DMS 273 (cell line): ENCODE results near the gene PIPOX.

Experiments used
- DNase-seq: peaks from one replicate; lab custom pipeline; 2025; ENCODE audit not compliant: unreplicated experiment; lab: John Stamatoyannopoulos, UW

The PIPOX gene

GRCh38 chr17:29045734-29046472 lies 3.0 kb downstream of the PIPOX start:
- DNase-seq: no peak

GRCh38 chr17:29046473-29046839 lies 3.5 kb downstream of the PIPOX start:
- DNase-seq: no peak

GRCh38 chr17:29048440-29049368 lies 5.8 kb downstream of the PIPOX start:
- DNase-seq: peak; percentile 59

- DNase-seq: no peak
These were observed 6.7 kb downstream of the PIPOX start for GRCh38 chr17:29049541-29050145.

DNA sequence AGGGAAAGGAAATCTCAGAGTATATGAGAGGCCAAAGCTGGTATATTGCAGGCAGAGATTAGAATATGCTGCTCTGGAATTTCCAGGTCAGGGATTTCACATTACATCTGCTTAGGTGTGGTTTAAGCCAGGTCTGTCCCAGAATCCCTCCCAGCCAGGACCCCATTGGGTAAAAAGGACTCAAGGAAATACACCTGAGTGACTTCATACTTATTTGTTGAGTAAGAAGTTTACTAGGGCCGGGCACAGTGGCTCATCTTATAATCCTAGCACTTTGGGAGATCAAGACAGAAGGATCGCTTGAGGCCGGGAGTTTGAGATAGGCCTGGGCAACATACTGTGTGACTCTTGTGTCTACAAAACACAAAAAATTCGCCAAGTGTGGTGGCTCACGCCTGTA lies 7.2 kb downstream of the PIPOX start:
- no peak for DNase-seq

DNA sequence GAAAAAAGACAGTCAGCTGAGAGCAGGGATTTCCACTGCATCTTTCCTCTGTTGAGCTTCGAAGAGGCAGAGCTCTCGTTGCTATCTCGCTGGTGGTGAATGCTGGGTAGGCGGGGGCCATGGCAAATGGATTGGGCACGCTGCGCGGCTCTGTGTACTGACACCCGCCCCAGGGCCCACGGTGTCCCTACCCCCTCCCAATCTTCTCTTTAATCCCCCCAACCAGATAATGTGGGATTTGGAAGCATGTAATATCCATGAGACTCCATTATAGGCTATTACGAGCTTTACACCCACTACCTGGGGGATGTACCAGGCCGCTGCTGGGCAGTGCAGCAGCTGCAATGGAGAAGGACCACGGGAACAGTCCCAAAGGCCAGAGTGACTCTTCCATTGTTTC lies 8.3 kb downstream of the PIPOX start:
- no peak for DNase-seq

DNA sequence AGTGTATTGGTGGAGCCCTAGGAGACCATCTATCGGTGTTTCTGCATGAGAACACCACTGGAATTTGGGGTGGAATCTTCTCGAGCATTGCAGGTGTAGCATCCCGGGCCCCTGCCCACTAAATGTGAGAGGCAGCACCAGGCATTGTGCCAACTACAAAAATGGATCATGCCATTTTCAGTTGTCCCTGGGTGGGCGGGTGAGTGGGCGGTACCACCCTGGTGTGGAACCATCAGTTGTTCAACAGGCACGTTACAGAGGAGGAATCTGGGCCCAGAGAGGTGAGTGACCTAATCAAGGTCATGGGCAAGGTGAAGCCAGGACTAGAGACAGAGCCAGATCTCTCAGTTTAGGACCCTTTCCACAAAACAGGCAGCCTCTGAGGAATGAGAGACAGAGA lies 8.8 kb downstream of the PIPOX start:
- no peak for DNase-seq

GRCh38 chr17:29054835-29055234 lies 11.9 kb downstream of the PIPOX start:
- DNase-seq: no peak

DNA sequence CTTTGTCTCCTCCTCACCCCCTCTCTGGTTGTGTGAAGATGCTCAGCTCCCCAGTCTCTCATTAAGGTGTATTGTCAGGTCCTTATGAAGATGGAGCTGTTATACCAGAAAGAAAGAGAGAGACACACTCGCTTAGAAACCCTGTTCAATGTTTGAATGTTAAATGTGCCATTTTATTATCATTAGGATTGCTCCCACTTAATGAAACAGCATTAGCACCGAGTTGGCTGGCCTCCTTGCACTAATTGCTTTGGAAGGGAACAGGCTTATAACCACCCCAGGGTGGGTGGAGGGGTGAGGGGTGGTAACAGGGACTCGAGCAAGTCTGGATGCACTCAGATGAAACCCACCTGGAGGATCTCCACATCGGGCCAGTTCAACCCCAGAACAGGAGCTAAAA lies 14.4 kb downstream of the PIPOX start:
- DNase-seq: no peak

DNA sequence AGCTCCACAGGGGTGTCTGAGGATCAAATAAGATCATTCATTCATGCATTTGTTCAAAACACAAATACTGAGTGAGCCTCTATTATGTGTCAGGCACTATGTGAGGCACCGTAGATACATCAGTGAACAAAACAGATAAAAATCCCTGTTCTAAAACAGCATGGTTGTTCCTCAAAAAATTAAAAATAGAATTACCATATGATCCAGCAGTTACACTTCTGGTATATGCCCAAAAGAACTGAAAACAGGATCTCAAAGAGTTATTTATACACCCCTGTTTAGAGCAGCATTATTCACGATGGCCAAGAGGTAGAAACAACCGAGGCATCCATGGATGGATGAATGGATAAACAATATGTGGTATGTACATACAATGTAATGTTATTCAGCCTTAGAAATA lies 15.4 kb downstream of the PIPOX start:
- no peak for DNase-seq

DNA sequence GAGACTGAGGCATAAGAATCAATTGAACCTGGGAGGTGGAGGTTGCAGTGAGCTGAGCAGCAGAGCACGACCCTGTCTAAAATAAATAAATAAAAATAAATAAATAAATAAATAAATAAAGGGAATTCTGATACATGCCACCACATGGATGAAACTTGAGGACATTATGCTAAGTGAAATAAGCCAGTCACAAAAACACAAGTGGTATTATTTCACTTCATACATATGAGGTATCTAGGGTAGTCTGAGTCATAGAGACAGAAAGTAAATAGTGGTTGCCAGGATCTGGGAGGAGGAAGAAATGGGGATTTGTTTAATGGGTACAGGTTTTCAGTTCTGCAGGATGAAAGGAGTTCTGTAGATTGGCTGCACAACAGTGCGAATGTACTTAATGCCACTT lies 16.3 kb downstream of the PIPOX start:
- no peak for DNase-seq

DNA sequence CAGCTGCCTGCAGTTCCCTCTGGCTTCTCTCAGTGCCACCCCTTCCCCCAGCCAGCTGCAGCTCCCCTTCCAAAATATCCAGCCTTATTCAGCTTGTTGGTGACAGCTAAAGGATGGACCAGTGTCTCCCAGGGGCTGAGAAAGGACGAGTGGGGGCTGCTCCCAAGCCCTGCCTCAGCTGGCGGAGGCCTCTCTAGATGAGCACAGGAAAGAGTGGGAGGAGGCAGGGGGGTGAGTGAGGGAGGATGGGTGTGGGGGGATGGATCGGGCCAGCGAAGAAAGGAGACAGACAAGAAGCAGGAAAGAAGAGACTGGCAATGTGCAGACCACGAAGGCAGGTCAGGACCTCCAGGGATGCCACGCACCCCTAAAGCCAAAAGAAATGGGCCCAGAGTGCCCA lies 17.5 kb downstream of the PIPOX start:
- DNase-seq: no peak

GRCh38 chr17:29061036-29061435 lies 18.1 kb downstream of the PIPOX start:
- no peak for DNase-seq

DNA sequence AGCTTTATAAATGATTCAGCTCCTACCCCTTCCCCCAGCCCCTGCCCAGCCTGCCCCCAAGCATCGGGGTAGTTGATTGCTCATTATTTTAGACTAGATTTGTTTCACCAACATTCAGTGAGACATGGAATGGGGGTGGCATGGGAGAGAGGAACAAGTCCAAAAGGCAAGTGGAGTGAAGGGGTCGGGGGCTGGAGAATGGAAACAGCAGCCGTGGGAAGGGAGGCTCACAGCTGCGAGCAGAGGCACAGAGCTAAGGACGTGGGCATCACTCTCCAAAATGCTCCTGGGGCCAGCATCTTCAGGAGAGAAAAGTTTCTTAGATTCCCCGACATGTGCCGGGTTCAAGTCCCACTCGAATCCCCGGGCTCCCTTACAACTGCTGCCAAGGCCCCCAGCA lies 19.3 kb downstream of the PIPOX start:
- no peak for DNase-seq

- no peak for DNase-seq
These were observed 21.1 kb downstream of the PIPOX start for GRCh38 chr17:29063992-29064391.

- DNase-seq: peak; percentile 96
These were observed 23.1 kb downstream of the PIPOX start for GRCh38 chr17:29066047-29066446.

DNA sequence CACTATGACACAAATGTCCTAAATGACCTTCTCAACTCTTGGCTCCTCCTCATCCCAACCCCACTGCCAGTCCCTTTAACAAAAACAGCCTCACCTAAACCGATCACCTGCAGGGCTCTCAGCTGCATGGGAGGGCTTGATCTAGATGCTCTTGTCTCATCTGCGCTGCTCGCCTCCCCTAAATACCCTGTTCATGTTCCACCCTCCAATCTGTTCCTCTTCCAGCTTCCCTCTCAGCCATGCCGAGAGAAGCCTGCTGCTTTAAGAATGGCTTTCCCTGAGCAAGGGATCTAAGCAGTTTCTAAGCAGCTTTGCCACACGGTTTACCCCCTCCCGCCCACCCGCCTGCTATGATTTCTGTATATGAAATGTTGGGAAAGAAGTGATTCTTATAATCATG lies 23.7 kb downstream of the PIPOX start:
- DNase-seq: peak; percentile 91

DNA sequence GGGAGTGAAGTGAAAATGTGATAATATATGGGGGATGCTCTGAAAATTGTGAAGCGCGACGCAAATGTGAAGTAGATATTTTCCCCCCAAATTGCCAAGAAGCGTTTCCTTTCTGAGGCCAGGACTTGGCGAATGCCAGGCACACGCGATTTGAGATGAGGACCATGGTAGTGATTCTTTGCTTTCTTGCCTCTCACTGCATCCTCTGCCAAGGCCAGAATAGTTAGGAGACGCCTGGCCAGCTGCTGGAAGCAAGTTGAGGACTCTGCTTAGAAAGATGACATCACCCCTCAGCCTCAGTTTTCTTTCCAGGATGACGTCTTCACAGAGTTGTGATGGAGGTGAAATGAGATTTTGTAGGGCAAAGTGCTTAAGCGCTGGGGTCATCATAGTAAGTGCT lies 25.9 kb downstream of the PIPOX start:
- no peak for DNase-seq

- no peak for DNase-seq
These were observed 26.6 kb downstream of the PIPOX start for GRCh38 chr17:29069526-29070041.

DNA sequence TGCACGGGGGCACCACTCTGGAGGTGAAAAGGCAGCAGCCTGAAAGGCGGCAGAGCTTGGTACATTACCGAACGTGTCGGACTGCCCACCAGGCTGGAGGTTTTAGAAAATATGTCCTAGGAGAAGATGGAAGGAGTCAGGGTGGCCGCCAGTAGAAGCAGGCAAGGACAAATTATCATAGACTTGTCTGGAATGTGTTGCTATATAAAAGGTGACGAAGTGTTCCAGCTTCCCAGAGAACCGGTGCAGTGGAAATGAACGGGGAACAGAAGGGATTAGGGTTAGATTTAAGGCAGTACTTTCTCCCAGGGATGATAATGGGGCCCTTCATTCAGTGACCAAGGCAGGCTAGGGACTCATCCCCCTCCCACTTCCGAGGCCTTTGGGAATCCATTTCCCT lies 27.4 kb downstream of the PIPOX start:
- no peak for DNase-seq

- peak; percentile 58 for DNase-seq
These were observed 27.8 kb downstream of the PIPOX start for GRCh38 chr17:29070781-29071180.

GRCh38 chr17:29071303-29071702 lies 28.4 kb downstream of the PIPOX start:
- no peak for DNase-seq
